ENCODE results near the gene DEF6.
"Not testable (repeated sequence)": the region's sequence is repeated elsewhere in the genome, so short reads cannot be mapped to it uniquely, and the experiment has no call there.

DEF6 gene

DNA sequence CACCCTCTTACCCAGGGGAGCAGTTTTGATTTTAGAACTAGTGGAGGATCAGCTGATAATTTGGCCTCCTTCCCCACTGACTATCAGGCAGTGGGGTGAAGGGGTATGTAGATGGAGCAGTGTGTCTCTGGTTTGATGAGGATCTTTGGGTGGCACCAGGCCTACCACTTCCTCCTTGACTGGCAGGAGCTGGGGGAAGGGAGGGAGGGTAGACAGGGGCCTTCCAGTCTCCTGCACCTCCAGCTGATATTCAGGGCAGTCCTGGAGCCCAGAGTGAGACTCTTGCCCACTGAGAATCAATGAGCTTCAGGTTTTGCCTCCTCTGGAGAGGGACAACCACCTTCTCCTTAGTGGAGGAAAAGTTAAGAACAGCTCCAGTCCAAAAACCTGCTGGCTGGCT is 3.2 kb downstream of the DEF6 start:
- Histone ChIP-seq H3K4me3 (ENCODE audit: low read length) (no peak overlapping the region), H3K9me3 (replicated peaks; ENCODE audit: low read length) (no peaks in the 10 kb centered on the region), H3K9ac (ENCODE audit: low read depth, low read length) (no peak overlapping the region), H3K36me3 (ENCODE audit: insufficient read depth, low read length) (peaks cover 14% of the 10 kb centered on the region), H3K4me2 (ENCODE audit: low read length) (no peak overlapping the region), H3K4me1 (ENCODE audit: control insufficient read depth, insufficient read depth, low read length) (peaks cover 8% of the 10 kb centered on the region), H3K27me3 (ENCODE audit: control insufficient read depth, insufficient read depth, low read length) (no peaks in the 10 kb centered on the region)

- Histone ChIP-seq H3K9me3 (replicated peaks; ENCODE audit: low read length) (no peaks in the 10 kb centered on the region), H3K9ac (ENCODE audit: low read depth, low read length) (no peak overlapping the region), H3K4me3 (ENCODE audit: low read length) (no peak overlapping the region), H3K4me1 (ENCODE audit: control insufficient read depth, insufficient read depth, low read length) (peaks cover 8% of the 10 kb centered on the region), H3K4me2 (ENCODE audit: low read length) (peak overlapping the region; percentile 17), H3K36me3 (ENCODE audit: insufficient read depth, low read length) (no peaks in the 10 kb centered on the region), H3K27me3 (ENCODE audit: control insufficient read depth, insufficient read depth, low read length) (peaks cover 2% of the 10 kb centered on the region)
These were observed 5.1 kb downstream of the DEF6 start for GRCh38 chr6:35302604-35303241.

DNA sequence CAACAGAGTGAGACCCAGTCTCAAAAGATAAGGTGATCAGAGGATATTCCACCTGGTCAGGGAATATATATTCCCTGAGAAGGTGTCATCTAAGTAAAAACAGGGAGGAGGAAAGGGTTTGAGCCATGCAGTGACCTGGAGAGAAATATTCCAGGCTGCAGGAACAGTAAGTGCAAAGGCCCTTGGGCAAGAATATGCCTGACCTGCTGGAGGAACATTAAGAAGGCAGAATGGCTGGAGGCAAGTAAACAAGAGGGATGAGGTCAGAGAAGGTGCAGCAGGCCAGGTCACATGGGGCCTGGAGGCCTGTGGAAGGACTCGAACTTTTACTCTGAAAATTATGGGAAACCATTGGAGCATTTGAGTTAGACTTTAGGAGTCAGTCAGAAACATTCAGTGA is 6.7 kb downstream of the DEF6 start:
- H3K9ac ChIP-seq (ENCODE audit: low read depth, low read length), result no peak overlapping the region
- no peak overlapping the region for H3K4me2 ChIP-seq (ENCODE audit: low read length)
- H3K4me3 ChIP-seq (ENCODE audit: low read length), result no peak overlapping the region
- no peaks in the 10 kb centered on the region for H3K9me3 ChIP-seq (replicated peaks; ENCODE audit: low read length)
- H3K27me3 ChIP-seq (ENCODE audit: control insufficient read depth, insufficient read depth, low read length), result peaks cover 9% of the 10 kb centered on the region
- peaks cover 8% of the 10 kb centered on the region for H3K4me1 ChIP-seq (ENCODE audit: control insufficient read depth, insufficient read depth, low read length)
- H3K36me3 ChIP-seq (ENCODE audit: insufficient read depth, low read length), result no peaks in the 10 kb centered on the region

DNA sequence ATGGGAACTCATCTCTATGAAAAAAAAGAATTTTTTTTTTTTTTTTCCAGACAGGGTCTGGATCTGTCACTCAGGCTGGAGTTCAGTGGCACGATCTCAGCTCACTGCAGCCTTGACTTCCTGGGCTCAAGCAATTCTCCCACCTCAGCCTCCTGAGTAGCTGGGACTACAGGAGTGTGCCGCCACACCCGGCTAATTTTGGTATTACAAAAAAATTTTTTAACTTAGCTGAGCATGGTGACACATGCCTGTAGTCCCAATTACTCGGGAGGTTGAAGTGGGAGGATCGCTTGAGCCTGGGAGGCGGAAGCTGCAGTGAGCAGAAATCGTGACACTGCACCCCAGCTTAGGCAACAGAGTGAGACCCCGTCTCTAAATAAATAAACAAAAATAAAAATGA is 7.5 kb downstream of the DEF6 start:
- H3K4me2 ChIP-seq (ENCODE audit: low read length), result no peak overlapping the region
- no peak overlapping the region for H3K4me3 ChIP-seq (ENCODE audit: low read length)
- H3K27me3 ChIP-seq (ENCODE audit: control insufficient read depth, insufficient read depth, low read length), result peaks cover 12% of the 10 kb centered on the region
- no peak overlapping the region for H3K9ac ChIP-seq (ENCODE audit: low read depth, low read length)
- H3K9me3 ChIP-seq (replicated peaks; ENCODE audit: low read length), result no peaks in the 10 kb centered on the region
- H3K36me3 ChIP-seq (ENCODE audit: insufficient read depth, low read length), result no peaks in the 10 kb centered on the region
- peaks cover 8% of the 10 kb centered on the region for H3K4me1 ChIP-seq (ENCODE audit: control insufficient read depth, insufficient read depth, low read length)

DNA sequence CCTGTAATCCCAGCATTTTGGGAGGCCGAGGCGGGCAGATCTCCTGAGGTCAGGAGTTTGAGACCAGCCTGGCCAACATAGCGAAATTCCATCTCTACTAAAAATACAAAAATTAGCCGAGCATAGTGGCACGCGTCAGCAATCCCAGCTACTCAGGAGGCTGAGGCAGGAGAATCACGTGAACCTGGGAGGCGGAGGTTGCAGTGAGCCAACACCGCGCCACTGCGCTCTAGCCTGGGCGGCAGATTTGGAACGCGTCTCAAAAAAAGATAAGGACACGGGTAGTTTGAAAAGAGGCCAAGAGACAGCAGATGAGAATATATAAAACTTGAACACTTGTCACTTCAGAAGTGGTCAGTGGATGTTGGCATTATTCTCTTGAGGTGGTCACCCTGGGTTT is 9.5 kb downstream of the DEF6 start:
- H3K4me3 ChIP-seq (ENCODE audit: low read length); H3K4me2 ChIP-seq (ENCODE audit: low read length); H3K36me3 ChIP-seq (ENCODE audit: insufficient read depth, low read length); H3K9ac ChIP-seq (ENCODE audit: low read depth, low read length); H3K9me3 ChIP-seq (replicated peaks; ENCODE audit: low read length); H3K4me1 ChIP-seq (ENCODE audit: control insufficient read depth, insufficient read depth, low read length): not testable (repeated sequence)
- peaks cover 28% of the 10 kb centered on the region for H3K27me3 ChIP-seq (ENCODE audit: control insufficient read depth, insufficient read depth, low read length)

DNA sequence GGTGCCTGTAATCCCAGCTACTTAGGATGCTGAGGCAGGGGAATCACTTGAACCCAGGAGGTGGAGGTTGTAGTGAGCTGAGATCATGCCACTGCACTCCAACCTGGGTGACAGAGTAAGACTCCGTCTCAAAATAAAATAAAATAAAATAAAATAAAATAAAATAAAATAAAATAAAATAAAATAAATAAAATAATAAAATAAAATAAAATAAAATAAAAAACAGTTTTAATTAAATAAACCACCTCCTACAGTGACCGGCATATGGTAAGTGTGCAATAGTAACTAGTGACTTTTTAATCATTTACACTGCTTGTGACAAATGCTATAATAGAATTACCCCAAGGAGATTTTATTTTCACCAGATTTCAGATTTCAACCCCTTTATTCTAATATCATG is 10.9 kb downstream of the DEF6 start:
- H3K4me2 ChIP-seq (ENCODE audit: low read length); H3K9me3 ChIP-seq (replicated peaks; ENCODE audit: low read length); H3K9ac ChIP-seq (ENCODE audit: low read depth, low read length); H3K4me3 ChIP-seq (ENCODE audit: low read length); H3K4me1 ChIP-seq (ENCODE audit: control insufficient read depth, insufficient read depth, low read length); H3K36me3 ChIP-seq (ENCODE audit: insufficient read depth, low read length): not testable (repeated sequence)
- peaks cover 37% of the 10 kb centered on the region for H3K27me3 ChIP-seq (ENCODE audit: control insufficient read depth, insufficient read depth, low read length)

DNA sequence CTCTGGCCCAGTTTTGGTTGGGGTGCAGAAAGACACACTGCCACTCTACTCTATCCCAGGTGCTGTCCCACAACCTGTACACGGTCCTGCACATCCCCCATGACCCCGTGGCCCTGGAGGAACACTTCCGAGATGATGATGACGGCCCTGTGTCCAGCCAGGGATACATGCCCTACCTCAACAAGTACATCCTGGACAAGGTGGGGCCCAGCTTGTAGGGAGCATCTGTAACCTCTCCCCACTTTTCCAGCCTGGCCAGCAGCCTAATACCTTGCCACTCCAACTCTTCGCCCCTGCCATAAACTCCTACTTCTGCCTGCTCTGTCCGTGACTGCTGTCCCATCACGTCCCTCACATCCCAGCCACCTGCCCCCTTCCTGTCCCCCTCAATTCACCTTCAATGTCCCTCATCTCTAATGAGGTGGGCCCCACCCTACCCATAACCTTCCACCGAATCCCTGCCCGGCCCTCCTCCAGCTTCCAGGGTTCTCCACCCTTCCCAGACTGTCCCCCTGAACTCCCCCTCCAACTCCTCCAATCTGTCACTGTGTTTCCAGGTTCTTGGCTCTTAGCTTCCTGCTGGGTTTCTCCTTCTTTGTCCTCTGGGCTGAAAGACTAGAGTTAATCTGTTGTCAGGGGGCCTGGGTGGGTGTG is 12.1 kb downstream of the DEF6 start:
- Histone ChIP-seq H3K27me3 (ENCODE audit: control insufficient read depth, insufficient read depth, low read length) (peaks cover 38% of the 10 kb centered on the region), H3K9me3 (replicated peaks; ENCODE audit: low read length) (no peaks in the 10 kb centered on the region), H3K4me3 (ENCODE audit: low read length) (no peak overlapping the region), H3K4me2 (ENCODE audit: low read length) (no peak overlapping the region), H3K9ac (ENCODE audit: low read depth, low read length) (no peak overlapping the region), H3K36me3 (ENCODE audit: insufficient read depth, low read length) (no peaks in the 10 kb centered on the region), H3K4me1 (ENCODE audit: control insufficient read depth, insufficient read depth, low read length) (no peaks in the 10 kb centered on the region)

DNA sequence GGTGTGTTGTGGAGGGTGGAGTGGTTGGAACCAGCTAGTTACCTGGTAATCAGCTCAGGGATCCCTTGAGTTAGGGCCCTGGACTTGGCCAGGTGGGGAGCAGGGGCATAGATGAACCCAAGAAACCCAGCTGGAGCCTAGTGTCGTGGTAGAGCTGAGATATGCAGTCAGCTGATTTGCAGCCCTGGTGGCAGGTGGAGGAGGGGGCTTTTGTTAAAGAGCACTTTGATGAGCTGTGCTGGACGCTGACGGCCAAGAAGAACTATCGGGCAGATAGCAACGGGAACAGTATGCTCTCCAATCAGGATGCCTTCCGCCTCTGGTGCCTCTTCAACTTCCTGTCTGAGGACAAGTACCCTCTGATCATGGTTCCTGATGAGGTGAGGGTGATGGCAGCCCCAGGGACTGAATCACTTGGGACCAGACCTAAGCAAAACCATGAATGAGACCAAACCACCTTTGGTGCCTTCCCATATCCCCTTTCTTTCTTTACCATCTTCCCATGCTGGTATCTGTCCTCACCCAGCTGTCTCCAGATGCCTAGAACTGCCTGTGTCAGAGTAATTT is 12.7 kb downstream of the DEF6 start:
- H3K4me2 ChIP-seq (ENCODE audit: low read length), result no peak overlapping the region
- no peaks in the 10 kb centered on the region for H3K4me1 ChIP-seq (ENCODE audit: control insufficient read depth, insufficient read depth, low read length)
- H3K4me3 ChIP-seq (ENCODE audit: low read length), result no peak overlapping the region
- no peak overlapping the region for H3K9ac ChIP-seq (ENCODE audit: low read depth, low read length)
- peaks cover 44% of the 10 kb centered on the region for H3K27me3 ChIP-seq (ENCODE audit: control insufficient read depth, insufficient read depth, low read length)
- H3K36me3 ChIP-seq (ENCODE audit: insufficient read depth, low read length), result no peaks in the 10 kb centered on the region
- H3K9me3 ChIP-seq (replicated peaks; ENCODE audit: low read length), result no peaks in the 10 kb centered on the region

GRCh38 chr6:35311390-35312075 is 13.9 kb downstream of the DEF6 start:
- Histone ChIP-seq H3K9me3 (replicated peaks; ENCODE audit: low read length) (no peaks in the 10 kb centered on the region), H3K9ac (ENCODE audit: low read depth, low read length) (no peak overlapping the region), H3K4me1 (ENCODE audit: control insufficient read depth, insufficient read depth, low read length) (no peaks in the 10 kb centered on the region), H3K4me2 (ENCODE audit: low read length) (no peak overlapping the region), H3K4me3 (ENCODE audit: low read length) (no peak overlapping the region), H3K27me3 (ENCODE audit: control insufficient read depth, insufficient read depth, low read length) (peaks cover 47% of the 10 kb centered on the region), H3K36me3 (ENCODE audit: insufficient read depth, low read length) (no peaks in the 10 kb centered on the region)

GRCh38 chr6:35312076-35312800 is 14.6 kb downstream of the DEF6 start:
- Histone ChIP-seq H3K4me1 (ENCODE audit: control insufficient read depth, insufficient read depth, low read length) (no peaks in the 10 kb centered on the region), H3K9ac (ENCODE audit: low read depth, low read length) (no peak overlapping the region)

DNA sequence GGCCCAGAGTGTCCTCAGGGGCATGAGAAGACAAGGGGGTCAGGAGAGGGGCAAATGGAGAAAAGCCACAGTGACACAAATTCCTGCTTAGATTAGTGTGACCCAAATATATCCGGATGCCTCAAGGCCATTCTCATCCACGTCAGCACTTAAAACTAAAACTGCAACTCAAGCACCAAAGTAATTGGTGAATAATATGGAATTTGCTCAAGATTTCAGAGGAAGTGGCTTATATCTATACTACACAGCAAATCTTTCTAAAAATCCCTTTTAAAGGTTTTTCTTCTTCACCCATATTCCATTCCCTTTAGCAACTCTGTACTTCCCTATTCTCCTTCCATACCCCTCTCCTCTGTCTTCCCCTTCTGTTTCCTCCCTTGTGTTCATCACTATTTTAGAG is 15.2 kb downstream of the DEF6 start:
- H3K4me1 ChIP-seq (ENCODE audit: control insufficient read depth, insufficient read depth, low read length), result peaks cover 3% of the 10 kb centered on the region
- peaks cover 55% of the 10 kb centered on the region for H3K27me3 ChIP-seq (ENCODE audit: control insufficient read depth, insufficient read depth, low read length)
- H3K9me3 ChIP-seq (replicated peaks; ENCODE audit: low read length), result no peaks in the 10 kb centered on the region
- H3K4me3 ChIP-seq (ENCODE audit: low read length), result no peak overlapping the region
- no peak overlapping the region for H3K4me2 ChIP-seq (ENCODE audit: low read length)
- no peak overlapping the region for H3K9ac ChIP-seq (ENCODE audit: low read depth, low read length)
- H3K36me3 ChIP-seq (ENCODE audit: insufficient read depth, low read length), result no peaks in the 10 kb centered on the region

More at GRCh38 chr6:35312076-35312800, 14.6 kb downstream of the DEF6 start:
- Histone ChIP-seq H3K9me3 (replicated peaks; ENCODE audit: low read length) (no peaks in the 10 kb centered on the region), H3K36me3 (ENCODE audit: insufficient read depth, low read length) (no peaks in the 10 kb centered on the region), H3K4me3 (ENCODE audit: low read length) (no peak overlapping the region), H3K4me2 (ENCODE audit: low read length) (no peak overlapping the region), H3K27me3 (ENCODE audit: control insufficient read depth, insufficient read depth, low read length) (peaks cover 54% of the 10 kb centered on the region)

Measured in skeletal muscle satellite cell (primary cell).